ENCODE results near the gene KIF26B. TPM values are rescaled to one million over a fixed set of nuclear protein-coding genes. Genes with fewer than 3 reads are reported as not detected.

KIF26B gene
- polyA plus RNA-seq, 1 of the 3 experiments (the other 2 are of a cell fraction), result 2.6 TPM

GRCh38 chr1:245105815-245106410, 48.9 kb upstream of the KIF26B start:
- Histone ChIP-seq H3K4me3 (ENCODE audit: low read depth in 2 of 2, low read length in 1 of 2) (no peak overlapping the region), H3K27ac (ENCODE audit: low read depth in 2 of 2, low read length in 1 of 2) (no peak overlapping the region), H3K9me2 (no peaks in the 10 kb centered on the region), H3K36me3 (replicated peaks in 1 of 2; ENCODE audit: control insufficient read depth in 1 of 2, insufficient read depth in 2 of 2, low read length in 1 of 2) (no peaks in the 10 kb centered on the region), H4K20me1 (ENCODE audit: insufficient read depth) (no peaks in the 10 kb centered on the region), H3K79me2 (ENCODE audit: insufficient read depth) (no peaks in the 10 kb centered on the region), H3K9me3 (no peaks in the 10 kb centered on the region), H3K4me1 (ENCODE audit: control insufficient read depth in 1 of 2, insufficient read depth in 2 of 2, low read depth in 1 of 2, low read length in 1 of 2) (no peaks in the 10 kb centered on the region), H3F3A (replicated peaks; ENCODE audit: insufficient read depth) (no peaks in the 10 kb centered on the region), H3K4me2 (no peak overlapping the region), H3K27me3 (ENCODE audit: insufficient read depth) (no peaks in the 10 kb centered on the region), H3K9ac (no peak overlapping the region), H2AFZ (ENCODE audit: low read depth) (no peak overlapping the region)
- TF ChIP-seq JUND (IDR thresholded peaks at IDR 0.05) (no peak), ZBTB33 (IDR thresholded peaks at IDR 0.05; ENCODE audit: borderline replicate concordance, low read depth) (no peak), ELF1 (IDR thresholded peaks at IDR 0.05) (no peak), USF1 (IDR thresholded peaks at IDR 0.05; ENCODE audit: borderline replicate concordance, low read depth) (no peak)
- ChIA-PET POLR2A (no interaction called here), CTCF (no interaction called here)
- 87% methylated on average over 5 of the region's 5 CpGs for WGBS (ENCODE audit: low lambda C conversion rate)
- DNase-seq, result no peak

DNA sequence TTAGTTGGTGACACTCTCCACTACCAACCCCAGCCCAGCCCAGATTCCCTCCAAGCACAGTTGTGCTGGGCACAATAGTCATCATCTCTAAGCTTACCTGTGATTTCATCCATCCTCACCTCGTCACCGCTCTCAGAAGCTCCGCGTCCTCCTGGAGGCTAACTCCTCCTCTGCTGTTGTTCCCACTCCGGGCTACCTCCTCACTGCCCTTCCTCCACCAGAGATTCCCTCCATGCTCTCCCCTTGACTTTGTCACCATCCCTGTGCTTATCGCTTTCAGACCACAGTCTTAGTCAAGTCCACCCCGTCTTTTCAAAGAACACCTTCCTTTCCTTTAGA, 47.0 kb upstream of the KIF26B start:
- POLR2A ChIA-PET, result no interaction called here
- H2AFZ ChIP-seq (ENCODE audit: low read depth), result no peak overlapping the region
- H3K9me2 ChIP-seq, result no peaks in the 10 kb centered on the region
- no peak overlapping the region for H3K4me2 ChIP-seq
- H4K20me1 ChIP-seq (ENCODE audit: insufficient read depth), result no peaks in the 10 kb centered on the region
- 94% methylated on average over 7 of the region's 7 CpGs for WGBS (ENCODE audit: low lambda C conversion rate)
- no peaks in the 10 kb centered on the region for H3K9me3 ChIP-seq
- H3F3A ChIP-seq (replicated peaks; ENCODE audit: insufficient read depth), result no peaks in the 10 kb centered on the region
- H3K4me1 ChIP-seq (ENCODE audit: control insufficient read depth in 1 of 2, insufficient read depth in 2 of 2, low read depth in 1 of 2, low read length in 1 of 2), result no peaks in the 10 kb centered on the region
- H3K36me3 ChIP-seq (replicated peaks in 1 of 2; ENCODE audit: control insufficient read depth in 1 of 2, insufficient read depth in 2 of 2, low read length in 1 of 2), result no peaks in the 10 kb centered on the region
- no peak overlapping the region for H3K27ac ChIP-seq (ENCODE audit: low read depth in 2 of 2, low read length in 1 of 2)
- H3K27me3 ChIP-seq (ENCODE audit: insufficient read depth), result no peaks in the 10 kb centered on the region
- no peak overlapping the region for H3K9ac ChIP-seq
- no peak for DNase-seq
- no peak overlapping the region for H3K4me3 ChIP-seq (ENCODE audit: low read depth in 2 of 2, low read length in 1 of 2)
- no peak for TF ChIP-seq FOXJ3 (CRISPR knock-in tag; IDR thresholded peaks at IDR 0.05)
- 0 out of 2 replicates have a peak, but pooled peaks have one; percentile 1 for TF ChIP-seq CTCF (IDR thresholded peaks at IDR 0.05)
- CTCF ChIA-PET, result interaction anchor here (1.3 kb wide), 1 partner anchor 45 kb away, joined by 3 read pairs; no protein-coding TSS in a partner anchor
- no peaks in the 10 kb centered on the region for H3K79me2 ChIP-seq (ENCODE audit: insufficient read depth)

GRCh38 chr1:245108246-245108645, 46.5 kb upstream of the KIF26B start:
- Histone ChIP-seq H2AFZ (ENCODE audit: low read depth) (no peak overlapping the region), H3K36me3 (replicated peaks in 1 of 2; ENCODE audit: control insufficient read depth in 1 of 2, insufficient read depth in 2 of 2, low read length in 1 of 2) (no peaks in the 10 kb centered on the region), H3K9me3 (no peaks in the 10 kb centered on the region), H3K4me2 (no peak overlapping the region), H3K9me2 (no peaks in the 10 kb centered on the region), H3K79me2 (ENCODE audit: insufficient read depth) (no peaks in the 10 kb centered on the region), H3F3A (replicated peaks; ENCODE audit: insufficient read depth) (no peaks in the 10 kb centered on the region), H3K4me3 (ENCODE audit: low read depth in 2 of 2, low read length in 1 of 2) (no peak overlapping the region), H4K20me1 (ENCODE audit: insufficient read depth) (no peaks in the 10 kb centered on the region), H3K9ac (no peak overlapping the region), H3K27ac (ENCODE audit: low read depth in 2 of 2, low read length in 1 of 2) (no peak overlapping the region), H3K4me1 (ENCODE audit: control insufficient read depth in 1 of 2, insufficient read depth in 2 of 2, low read depth in 1 of 2, low read length in 1 of 2) (no peaks in the 10 kb centered on the region), H3K27me3 (ENCODE audit: insufficient read depth) (no peaks in the 10 kb centered on the region)
- POLR2A ChIA-PET, result no interaction called here
- CTCF ChIA-PET, result interaction anchor here (1.3 kb wide), 1 partner anchor 44 kb away, joined by 3 read pairs; no protein-coding TSS in a partner anchor
- 70% methylated on average over 4 of the region's 4 CpGs for WGBS (ENCODE audit: low lambda C conversion rate)
- no peak for DNase-seq
- TF ChIP-seq JUND (IDR thresholded peaks at IDR 0.05) (no peak), RFX5 (IDR thresholded peaks at IDR 0.05; ENCODE audit: low read length) (no peak), SMC3 (IDR thresholded peaks at IDR 0.05; ENCODE audit: low read depth, low read length) (no peak), FOXJ3 (CRISPR knock-in tag; IDR thresholded peaks at IDR 0.05) (no peak), RXRA (IDR thresholded peaks at IDR 0.05; ENCODE audit: borderline replicate concordance, low read depth) (no peak), ELF1 (IDR thresholded peaks at IDR 0.05) (no peak), USF1 (IDR thresholded peaks at IDR 0.05; ENCODE audit: borderline replicate concordance, low read depth) (no peak), ZBTB33 (IDR thresholded peaks at IDR 0.05; ENCODE audit: borderline replicate concordance, low read depth) (no peak), USF2 (IDR thresholded peaks at IDR 0.05; ENCODE audit: borderline replicate concordance, low read depth, low read length) (no peak), SIN3A (IDR thresholded peaks at IDR 0.05; ENCODE audit: borderline replicate concordance, low read depth, low read length) (no peak)

All from SK-N-SH (cell line).